ENCODE data around the gene PHOX2A.
"Not testable (repeated sequence)": the region's sequence is repeated elsewhere in the genome, so short reads cannot be mapped to it uniquely, and the experiment has no call there.

- TF ChIP-seq, protein P1, sequence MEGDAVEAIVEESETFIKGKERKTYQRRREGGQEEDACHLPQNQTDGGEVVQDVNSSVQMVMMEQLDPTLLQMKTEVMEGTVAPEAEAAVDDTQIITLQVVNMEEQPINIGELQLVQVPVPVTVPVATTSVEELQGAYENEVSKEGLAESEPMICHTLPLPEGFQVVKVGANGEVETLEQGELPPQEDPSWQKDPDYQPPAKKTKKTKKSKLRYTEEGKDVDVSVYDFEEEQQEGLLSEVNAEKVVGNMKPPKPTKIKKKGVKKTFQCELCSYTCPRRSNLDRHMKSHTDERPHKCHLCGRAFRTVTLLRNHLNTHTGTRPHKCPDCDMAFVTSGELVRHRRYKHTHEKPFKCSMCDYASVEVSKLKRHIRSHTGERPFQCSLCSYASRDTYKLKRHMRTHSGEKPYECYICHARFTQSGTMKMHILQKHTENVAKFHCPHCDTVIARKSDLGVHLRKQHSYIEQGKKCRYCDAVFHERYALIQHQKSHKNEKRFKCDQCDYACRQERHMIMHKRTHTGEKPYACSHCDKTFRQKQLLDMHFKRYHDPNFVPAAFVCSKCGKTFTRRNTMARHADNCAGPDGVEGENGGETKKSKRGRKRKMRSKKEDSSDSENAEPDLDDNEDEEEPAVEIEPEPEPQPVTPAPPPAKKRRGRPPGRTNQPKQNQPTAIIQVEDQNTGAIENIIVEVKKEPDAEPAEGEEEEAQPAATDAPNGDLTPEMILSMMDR (conservative IDR thresholded peaks at IDR 0.05; ENCODE audit: low read length), result not testable (repeated sequence)
- TF ChIP-seq EZH2phosphoT487 (IDR thresholded peaks at IDR 0.05; ENCODE audit: borderline replicate concordance), result not testable (repeated sequence)
Observed at GRCh38 chr11:72266960-72267359, 23.0 kb upstream of the PHOX2A start.

Data from Loucy (cell line).